Measurements from ENCODE around the gene CCT7. TPM values are rescaled to one million over a fixed set of nuclear protein-coding genes. Genes with fewer than 3 reads are reported as not detected.

The CCT7 gene
- total RNA-seq, 2 experiments from 2014 or later, result 259 to 262 TPM

GRCh38 chr2:73286134-73286655, 52.1 kb downstream of the CCT7 start:
- H3K4me1 Mint-ChIP-seq, result peaks cover 23% of the 10 kb centered on the region
- H3K27ac Mint-ChIP-seq, result no peak overlapping the region
- no peak overlapping the region for H3K4me3 Mint-ChIP-seq
- no peaks in the 10 kb centered on the region for H3K9me3 Mint-ChIP-seq
- DNase-seq, result no peak
- ChIA-PET POLR2A (no interaction called here), CTCF (interaction anchor here (1.0 to 1.2 kb wide), 3 partner anchors 51 to 109 kb away, joined by 3 to 5 read pairs (median 3); no protein-coding TSS in a partner anchor)
- H3K36me3 Mint-ChIP-seq (ENCODE audit: low read depth), result no peaks in the 10 kb centered on the region
- peaks cover 36% of the 10 kb centered on the region for H3K27me3 Mint-ChIP-seq

DNA sequence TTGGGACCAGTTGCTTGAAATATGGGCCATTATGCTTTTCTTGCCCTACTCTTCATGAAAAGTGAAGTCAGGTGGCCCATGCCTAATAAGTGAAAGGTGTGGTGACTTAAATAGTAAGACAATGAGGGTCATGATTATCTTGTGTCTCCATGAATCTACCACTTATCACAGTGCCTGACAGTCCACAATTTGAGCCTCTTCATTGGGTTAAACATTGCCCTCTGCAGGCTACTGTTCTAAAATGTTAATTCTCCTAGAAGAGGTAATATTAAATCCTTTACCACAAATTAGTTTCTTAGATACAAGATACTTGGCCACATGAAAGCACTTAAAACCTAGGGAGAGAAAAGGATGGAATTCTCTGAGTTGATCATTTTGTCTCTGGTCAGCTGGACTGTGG, 55.2 kb downstream of the CCT7 start:
- no peaks in the 10 kb centered on the region for H3K36me3 Mint-ChIP-seq (ENCODE audit: low read depth)
- CTCF ChIA-PET, result interaction anchor here (0.6 to 3.3 kb wide), 14 partner anchors 9 to 621 kb away, joined by 3 to 19 read pairs (median 5); partner anchors contain the start of genes CCT7 and PRADC1
- H3K9me3 Mint-ChIP-seq, result no peaks in the 10 kb centered on the region
- peaks cover 57% of the 10 kb centered on the region for H3K27me3 Mint-ChIP-seq
- H3K4me1 Mint-ChIP-seq, result peaks cover 26% of the 10 kb centered on the region
- no peak overlapping the region for H3K4me3 Mint-ChIP-seq
- POLR2A ChIA-PET, result interaction anchor here (1.2 to 2.4 kb wide), 2 partner anchors 55 to 76 kb away, joined by 3 to 14 read pairs; partner anchors contain the start of genes CCT7 and PRADC1
- no peak for DNase-seq
- H3K27ac Mint-ChIP-seq, result no peak overlapping the region

DNA sequence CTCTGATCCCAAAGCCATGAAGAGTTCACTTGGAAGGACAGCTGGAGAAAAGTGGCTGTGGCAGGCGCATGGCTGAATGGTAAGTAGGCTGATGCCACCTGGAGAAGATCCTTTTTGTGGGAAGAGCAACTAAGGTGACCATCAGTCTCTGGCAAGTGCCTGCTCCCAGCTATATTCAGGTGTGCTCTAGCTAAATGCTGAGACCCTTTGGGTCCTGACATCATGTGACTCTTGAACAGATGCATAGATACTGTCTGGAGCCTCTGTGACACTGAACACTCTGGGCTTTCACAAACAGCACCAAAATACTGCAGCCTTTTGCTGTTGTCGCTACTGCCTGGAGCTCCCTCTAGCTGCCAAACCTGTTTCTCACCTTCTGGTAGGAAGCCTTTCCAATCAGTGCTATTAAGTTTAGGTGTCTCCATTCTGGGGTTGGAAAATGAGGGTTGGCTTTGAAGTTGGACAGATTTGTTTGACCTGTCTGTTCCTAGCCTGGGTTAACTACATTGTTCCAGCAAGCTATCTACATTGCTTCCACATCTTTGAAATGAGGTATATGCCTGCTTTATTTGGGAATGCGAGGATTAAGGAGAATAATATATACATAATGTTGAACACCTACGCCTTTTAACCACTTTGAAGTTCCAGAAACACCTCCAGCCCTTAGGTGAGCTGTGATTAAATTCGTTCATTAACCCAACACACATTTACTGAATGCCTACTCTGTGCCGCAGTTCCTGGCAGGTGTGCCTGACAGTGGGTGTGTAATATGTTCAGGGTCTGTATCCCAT, 56.1 kb downstream of the CCT7 start:
- Mint-ChIP-seq H3K9me3 (no peaks in the 10 kb centered on the region), H3K4me1 (peaks cover 22% of the 10 kb centered on the region), H3K27ac (no peak overlapping the region), H3K36me3 (ENCODE audit: low read depth) (no peaks in the 10 kb centered on the region), H3K27me3 (peaks cover 66% of the 10 kb centered on the region), H3K4me3 (no peak overlapping the region)
- CTCF ChIA-PET, result interaction anchor here (0.6 to 3.3 kb wide), 14 partner anchors 10 to 620 kb away, joined by 3 to 19 read pairs (median 6); partner anchors contain the start of genes CCT7, PRADC1 and TPRKB
- POLR2A ChIA-PET, result interaction anchor here (0.7 to 2.4 kb wide), 4 partner anchors 10 to 373 kb away, joined by 3 to 14 read pairs (median 4); partner anchors contain the start of genes CCT7, EMX1 and PRADC1
- DNase-seq, result peak; percentile 58

DNA sequence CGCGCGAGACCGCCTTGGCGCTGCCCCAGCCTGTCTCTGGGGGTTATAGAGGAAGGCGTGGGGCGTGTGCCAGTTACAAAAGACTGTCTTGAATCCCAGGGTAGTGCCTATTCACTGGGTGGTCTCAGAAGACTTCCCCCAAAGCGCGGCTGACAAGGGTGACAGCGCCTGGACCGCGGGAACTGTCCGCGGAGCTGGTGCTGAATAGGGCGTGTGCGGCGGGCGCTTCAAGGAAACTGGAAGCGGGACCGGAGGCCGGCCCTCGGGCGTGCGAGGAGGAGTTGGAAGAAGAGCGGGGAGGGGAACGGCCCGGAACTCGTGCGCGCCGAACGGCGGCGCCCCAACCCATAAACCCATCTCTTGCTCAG, 57.0 kb downstream of the CCT7 start:
- H3K27me3 Mint-ChIP-seq, result peaks cover 75% of the 10 kb centered on the region

GRCh38 chr2:73291461-73292315, 57.6 kb downstream of the CCT7 start:
- Mint-ChIP-seq H3K9me3 (no peaks in the 10 kb centered on the region), H3K4me1 (peaks cover 16% of the 10 kb centered on the region), H3K4me3 (no peak overlapping the region), H3K27me3 (peaks cover 80% of the 10 kb centered on the region), H3K27ac (no peak overlapping the region), H3K36me3 (ENCODE audit: low read depth) (no peaks in the 10 kb centered on the region)
- no peak for DNase-seq
- CTCF ChIA-PET, result interaction anchor here (1.2 to 2.6 kb wide), 3 partner anchors 11 to 79 kb away, joined by 3 to 15 read pairs (median 4); partner anchors contain the start of gene PRADC1
- POLR2A ChIA-PET, result interaction anchor here (1.4 to 2.5 kb wide), 3 partner anchors 11 to 94 kb away, joined by 4 to 14 read pairs (median 13); partner anchors contain the start of genes ALMS1, CCT7 and PRADC1

More for the DNA sequence above, 57.0 kb downstream of the CCT7 start:
- CTCF ChIA-PET, result interaction anchor here (1.3 to 3.3 kb wide), 7 partner anchors 10 to 446 kb away, joined by 3 to 19 read pairs (median 8); partner anchors contain the start of genes CCT7, PRADC1 and TPRKB
- H3K4me3 Mint-ChIP-seq, result peak overlapping the region; percentile 34
- no peaks in the 10 kb centered on the region for H3K36me3 Mint-ChIP-seq (ENCODE audit: low read depth)
- H3K9me3 Mint-ChIP-seq, result no peaks in the 10 kb centered on the region
- H3K27ac Mint-ChIP-seq, result no peak overlapping the region
- POLR2A ChIA-PET, result interaction anchor here (1.4 to 2.4 kb wide), 3 partner anchors 11 to 57 kb away, joined by 4 to 14 read pairs (median 4); partner anchors contain the start of genes CCT7 and PRADC1
- DNase-seq, result peak; percentile 65
- H3K4me1 Mint-ChIP-seq, result peaks cover 16% of the 10 kb centered on the region

DNA sequence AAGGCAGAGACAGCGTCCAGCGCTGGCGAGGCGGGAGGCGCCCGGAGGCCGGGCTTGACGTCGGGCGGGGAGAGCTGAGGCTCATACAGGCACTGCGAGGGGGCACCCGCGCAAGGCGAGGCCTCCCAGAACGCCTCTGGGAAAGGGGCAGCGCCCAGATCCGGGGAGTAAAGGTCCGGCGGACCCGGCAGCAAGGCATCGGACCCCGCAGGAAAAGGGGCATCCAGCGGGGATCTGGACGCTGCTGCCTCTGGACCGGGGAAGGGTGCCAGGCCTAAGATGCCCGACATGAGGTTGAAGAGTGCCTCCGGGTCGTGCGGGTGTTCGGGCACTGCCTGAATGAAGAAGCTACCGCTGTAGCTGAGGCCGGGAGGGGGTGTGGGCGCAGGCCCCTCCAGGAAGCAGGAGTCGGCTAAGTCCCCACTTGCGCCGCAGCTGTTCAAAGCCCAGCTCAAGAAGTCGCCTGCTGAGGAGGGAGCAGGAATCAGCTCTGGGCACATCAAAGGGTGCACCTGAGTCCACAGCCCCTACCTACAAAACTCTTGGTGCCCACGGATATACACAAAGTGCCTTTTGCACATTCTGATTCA, 58.3 kb downstream of the CCT7 start:
- ChIA-PET CTCF (interaction anchor here (1.2 to 1.4 kb wide), 2 partner anchors 59 to 80 kb away, joined by 3 to 4 read pairs; partner anchors contain the start of gene PRADC1), POLR2A (interaction anchor here (2.5 kb wide), 1 partner anchor 93 kb away, joined by 13 read pairs; the partner anchor contains the start of gene ALMS1)
- H3K4me1 Mint-ChIP-seq, result peaks cover 16% of the 10 kb centered on the region
- no peak overlapping the region for H3K27ac Mint-ChIP-seq
- H3K36me3 Mint-ChIP-seq (ENCODE audit: low read depth), result no peaks in the 10 kb centered on the region
- no peaks in the 10 kb centered on the region for H3K9me3 Mint-ChIP-seq
- H3K4me3 Mint-ChIP-seq, result peak overlapping the region; percentile 61
- no peak for DNase-seq
- peaks cover 83% of the 10 kb centered on the region for H3K27me3 Mint-ChIP-seq

- ChIA-PET CTCF (interaction anchor here (0.8 to 1.4 kb wide), 6 partner anchors 60 to 406 kb away, joined by 3 to 5 read pairs (median 3); partner anchors contain the start of genes ALMS1, PRADC1 and SPR), POLR2A (interaction anchor here (0.9 to 2.5 kb wide), 2 partner anchors 9 to 93 kb away, joined by 3 to 13 read pairs; partner anchors contain the start of gene ALMS1)
- no peak for DNase-seq
- H3K4me1 Mint-ChIP-seq, result peaks cover 16% of the 10 kb centered on the region
- H3K9me3 Mint-ChIP-seq, result no peaks in the 10 kb centered on the region
- H3K27me3 Mint-ChIP-seq, result peaks cover 87% of the 10 kb centered on the region
- no peaks in the 10 kb centered on the region for H3K36me3 Mint-ChIP-seq (ENCODE audit: low read depth)
- H3K27ac Mint-ChIP-seq, result no peak overlapping the region
- peak overlapping the region; percentile 69 for H3K4me3 Mint-ChIP-seq
Observed at GRCh38 chr2:73292906-73293533, 58.9 kb downstream of the CCT7 start.

DNA sequence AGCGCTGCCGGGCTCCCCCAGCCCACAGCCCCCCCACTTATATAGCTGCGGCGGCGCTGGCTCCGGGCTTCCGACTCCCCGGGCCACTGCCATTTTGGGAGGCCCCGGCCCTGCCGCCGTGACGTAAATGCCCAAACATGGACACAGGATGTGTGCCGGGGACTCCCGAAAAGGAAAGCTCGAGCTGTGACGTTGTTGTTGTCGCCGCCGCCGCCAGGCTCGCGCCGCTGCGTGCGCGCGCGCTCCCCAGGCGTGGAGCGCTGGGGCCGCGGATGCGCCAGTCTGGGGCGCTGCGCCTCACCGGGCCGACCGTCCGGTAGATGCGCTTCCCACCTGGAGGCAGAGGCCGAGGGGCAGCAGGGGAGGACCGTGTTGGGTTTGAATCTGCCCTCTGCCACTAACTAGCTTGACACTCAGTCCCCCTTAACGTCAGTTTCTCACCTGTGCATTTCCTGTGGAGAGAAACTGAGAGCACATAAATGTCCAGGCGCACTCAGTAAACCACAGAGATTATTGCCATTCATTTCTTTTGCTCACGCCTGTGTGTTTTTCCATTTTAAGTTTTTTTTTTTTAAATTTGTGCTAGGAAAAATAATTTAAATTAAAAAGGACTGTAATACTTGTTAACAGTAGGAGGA, 59.5 kb downstream of the CCT7 start, which contains the start of gene EGR4:
Gene EGR4 (minus strand): TSS at position 15 of the 638 bp plus-strand sequence. CDS start 231 bp downstream, outside the sequence.
- peak within 1 kb of the TSS; percentile 69 for H3K4me3 Mint-ChIP-seq
- H3K36me3 Mint-ChIP-seq (ENCODE audit: low read depth), result no peaks in the 10 kb centered on the region
- H3K27ac Mint-ChIP-seq, result no peak within 1 kb of the TSS
- ChIA-PET CTCF (interaction anchor here (0.7 to 1.2 kb wide), 6 partner anchors 9 to 406 kb away, joined by 3 to 5 read pairs (median 3); partner anchors contain the start of genes ALMS1, FBXO41 and SPR), POLR2A (interaction anchor here (0.7 to 2.5 kb wide), 3 partner anchors 9 to 92 kb away, joined by 3 to 13 read pairs (median 7); partner anchors contain the start of genes ALMS1 and CCT7)
- H3K4me1 Mint-ChIP-seq, result peaks cover 16% of the 10 kb centered on the region
- peak; percentile 92 for DNase-seq
- H3K9me3 Mint-ChIP-seq, result no peaks in the 10 kb centered on the region
- H3K27me3 Mint-ChIP-seq, result peaks cover 84% of the 10 kb centered on the region

DNA sequence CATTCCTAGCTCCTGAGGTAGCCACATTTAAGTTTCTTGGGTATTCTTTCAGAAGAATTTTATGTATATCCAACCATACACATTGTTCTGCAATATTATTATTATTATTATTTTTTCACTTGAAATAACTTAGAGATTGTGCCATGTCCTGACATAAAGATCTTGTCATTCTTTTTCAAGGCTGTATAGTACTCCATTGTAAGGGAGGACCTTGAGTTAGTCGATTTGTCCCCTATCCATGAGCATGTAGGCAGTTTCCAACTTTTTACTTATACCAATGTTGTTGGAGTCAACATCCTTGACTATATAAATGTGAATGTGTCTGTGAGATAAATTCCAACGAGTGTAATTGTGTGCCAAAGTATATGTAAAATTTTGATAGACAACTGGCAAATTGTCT, 60.1 kb downstream of the CCT7 start:
- POLR2A ChIA-PET, result interaction anchor here (0.9 kb wide), 1 partner anchor 8 kb away, joined by 3 read pairs; no protein-coding TSS in a partner anchor
- Mint-ChIP-seq H3K27ac (no peak overlapping the region), H3K4me1 (peaks cover 16% of the 10 kb centered on the region), H3K4me3 (no peak overlapping the region), H3K27me3 (peaks cover 80% of the 10 kb centered on the region), H3K9me3 (no peaks in the 10 kb centered on the region), H3K36me3 (ENCODE audit: low read depth) (no peaks in the 10 kb centered on the region)
- CTCF ChIA-PET, result interaction anchor here (0.7 to 1.2 kb wide), 4 partner anchors 10 to 407 kb away, joined by 3 to 5 read pairs (median 4); partner anchors contain the start of genes FBXO41 and SPR
- no peak for DNase-seq

DNA sequence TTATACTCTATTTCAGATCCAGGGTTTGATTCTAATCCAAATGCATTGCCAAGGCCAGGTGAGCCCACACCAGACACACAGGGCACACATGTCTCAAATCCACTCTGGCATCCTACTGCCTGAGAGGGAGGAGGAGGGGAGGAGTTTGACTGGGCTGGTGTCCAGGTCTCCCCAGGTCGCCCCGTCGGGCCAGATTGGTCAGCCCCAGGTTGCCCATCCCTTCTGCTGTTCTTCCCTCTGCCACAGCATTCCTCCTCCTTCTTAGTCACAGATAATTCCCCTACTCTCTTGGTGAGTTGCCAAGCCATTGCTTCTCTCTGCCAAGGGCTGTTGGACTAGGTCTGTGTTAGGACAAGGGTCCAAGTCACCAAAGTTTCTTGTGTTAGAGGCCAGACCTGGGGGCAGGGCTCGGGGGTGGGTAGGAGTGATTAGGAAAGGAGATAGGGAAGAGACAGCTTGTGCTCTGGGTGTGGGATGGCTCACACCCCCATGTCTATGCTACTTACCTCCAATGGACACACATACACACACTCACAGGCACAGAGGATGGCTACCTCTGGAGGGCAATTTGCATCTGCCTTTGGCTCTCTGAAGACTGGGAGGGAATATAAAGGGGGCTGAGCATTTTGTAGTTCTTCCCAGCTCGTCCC, 61.8 kb downstream of the CCT7 start:
- POLR2A ChIA-PET, result no interaction called here
- CTCF ChIA-PET, result no interaction called here
- H3K27ac Mint-ChIP-seq, result no peak overlapping the region
- peaks cover 14% of the 10 kb centered on the region for H3K4me1 Mint-ChIP-seq
- no peak overlapping the region for H3K4me3 Mint-ChIP-seq
- peaks cover 70% of the 10 kb centered on the region for H3K27me3 Mint-ChIP-seq
- no peaks in the 10 kb centered on the region for H3K9me3 Mint-ChIP-seq
- no peaks in the 10 kb centered on the region for H3K36me3 Mint-ChIP-seq (ENCODE audit: low read depth)
- DNase-seq, result no peak
